ENCODE results near the gene IRAK4. TPM values are rescaled to one million over a fixed set of nuclear protein-coding genes. Genes with fewer than 3 reads are reported as not detected.

Gene IRAK4
- total RNA-seq, 2 donors from 2014 or later = 5.9 to 9.2 TPM

GRCh38 chr12:43761500-43761899, 2.7 kb downstream of the IRAK4 start:
- Histone ChIP-seq H3K36me3 (ENCODE audit: control insufficient read depth, insufficient read depth, low read length) (no peaks in the 10 kb centered on the region), H3K9ac (ENCODE audit: extremely low read depth, low read length, poor library complexity, severe bottlenecking) (no peak overlapping the region), H3K4me1 (ENCODE audit: control insufficient read depth, insufficient read depth, low read length) (no peaks in the 10 kb centered on the region), H3K4me3 (ENCODE audit: low read length) (no peak overlapping the region), H3K9me3 (ENCODE audit: control insufficient read depth, low read length) (no peaks in the 10 kb centered on the region), H3K27ac (ENCODE audit: low read depth, low read length) (no peak overlapping the region), H3K27me3 (ENCODE audit: control insufficient read depth, insufficient read depth, low read length, poor library complexity, severe bottlenecking) (no peaks in the 10 kb centered on the region)
- no peaks in the 10 kb centered on the region for H3K27me3 Mint-ChIP-seq (ENCODE audit: insufficient read depth)
- no peak overlapping the region for H3K27ac Mint-ChIP-seq
- H3K9me3 Mint-ChIP-seq = no peaks in the 10 kb centered on the region
- no peak for DNase-seq
- TF ChIP-seq CTCF (conservative IDR thresholded peaks at IDR 0.05) = no peak
- H3K4me1 Mint-ChIP-seq = peaks cover 30% of the 10 kb centered on the region
- no peak overlapping the region for H3K4me3 Mint-ChIP-seq
- H3K36me3 Mint-ChIP-seq (ENCODE audit: low read depth) = no peaks in the 10 kb centered on the region

GRCh38 chr12:43762596-43762995, 3.8 kb downstream of the IRAK4 start:
- Histone ChIP-seq H3K9ac (ENCODE audit: extremely low read depth, low read length, poor library complexity, severe bottlenecking) (no peak overlapping the region), H3K4me3 (ENCODE audit: low read length) (no peak overlapping the region), H3K27me3 (ENCODE audit: control insufficient read depth, insufficient read depth, low read length, poor library complexity, severe bottlenecking) (no peaks in the 10 kb centered on the region), H3K36me3 (ENCODE audit: control insufficient read depth, insufficient read depth, low read length) (no peaks in the 10 kb centered on the region), H3K27ac (ENCODE audit: low read depth, low read length) (no peak overlapping the region), H3K9me3 (ENCODE audit: control insufficient read depth, low read length) (no peaks in the 10 kb centered on the region), H3K4me1 (ENCODE audit: control insufficient read depth, insufficient read depth, low read length) (no peaks in the 10 kb centered on the region)
- Mint-ChIP-seq H3K27me3 (ENCODE audit: insufficient read depth) (no peaks in the 10 kb centered on the region), H3K9me3 (no peaks in the 10 kb centered on the region), H3K27ac (peak overlapping the region; percentile 92), H3K4me3 (no peak overlapping the region), H3K4me1 (peaks cover 30% of the 10 kb centered on the region), H3K36me3 (ENCODE audit: low read depth) (no peaks in the 10 kb centered on the region)
- no peak for TF ChIP-seq CTCF (conservative IDR thresholded peaks at IDR 0.05)
- DNase-seq = no peak

- no peaks in the 10 kb centered on the region for H3K36me3 Mint-ChIP-seq (ENCODE audit: low read depth)
- no peak for TF ChIP-seq CTCF (conservative IDR thresholded peaks at IDR 0.05)
- DNase-seq = no peak
- no peaks in the 10 kb centered on the region for H3K9me3 Mint-ChIP-seq
- Histone ChIP-seq H3K9me3 (ENCODE audit: control insufficient read depth, low read length) (no peaks in the 10 kb centered on the region), H3K4me3 (ENCODE audit: low read length) (no peak overlapping the region), H3K4me1 (ENCODE audit: control insufficient read depth, insufficient read depth, low read length) (no peaks in the 10 kb centered on the region), H3K27ac (ENCODE audit: low read depth, low read length) (no peak overlapping the region), H3K36me3 (ENCODE audit: control insufficient read depth, insufficient read depth, low read length) (no peaks in the 10 kb centered on the region), H3K9ac (ENCODE audit: extremely low read depth, low read length, poor library complexity, severe bottlenecking) (no peak overlapping the region), H3K27me3 (ENCODE audit: control insufficient read depth, insufficient read depth, low read length, poor library complexity, severe bottlenecking) (no peaks in the 10 kb centered on the region)
- no peak overlapping the region for H3K27ac Mint-ChIP-seq
- H3K4me3 Mint-ChIP-seq = no peak overlapping the region
- no peaks in the 10 kb centered on the region for H3K27me3 Mint-ChIP-seq (ENCODE audit: insufficient read depth)
- H3K4me1 Mint-ChIP-seq = peaks cover 26% of the 10 kb centered on the region
These were observed 5.0 kb downstream of the IRAK4 start for GRCh38 chr12:43763769-43764168.

Data from endodermal cell (in vitro differentiated cells).